HCT116 (cell line): ENCODE results near the gene LRRN4CL.

ENCODE experiments used
- CEBPB ChIP-seq: IDR thresholded peaks from 2 replicates; pipeline ENCODE4 v1.6.1; 2012; ENCODE audit warnings: low read depth
- EGR1 ChIP-seq: IDR thresholded peaks from 2 replicates; pipeline ENCODE4 v1.6.1; 2012; ENCODE audit warnings: low read depth
- EZH2 ChIP-seq: fragments of 200-600 bp; sonication (generic); IDR thresholded peaks from 2 replicates; pipeline ENCODE4 v1.6.1; 2017; ENCODE audit warnings: antibody characterized with exemption, mixed run types
- EZH2phosphoT487 ChIP-seq: fragments of 200-600 bp; IDR thresholded peaks from 2 replicates; pipeline ENCODE4 v1.6.1; 2018; ENCODE audit warnings: antibody characterized with exemption, borderline replicate concordance
- POLR2AphosphoS5 ChIP-seq: IDR thresholded peaks from 2 replicates; pipeline ENCODE4 v1.6.1; 2011; ENCODE audit warnings: mild to moderate bottlenecking, low read depth, low read length, moderate library complexity
- RAD21 ChIP-seq: IDR thresholded peaks from 2 replicates; pipeline ENCODE4 v1.6.1; 2012; ENCODE audit warnings: low read depth, mild to moderate bottlenecking
- YY1 ChIP-seq: IDR thresholded peaks from 2 replicates; pipeline ENCODE4 v1.6.1; 2011; ENCODE audit warnings: low read length, low read depth, moderate library complexity, mild to moderate bottlenecking; ENCODE audit not compliant: insufficient replicate concordance; ENCODE audit errors: extremely low read depth
- ZNF274 ChIP-seq: fragments of 200-500 bp; sonication (Bioruptor generic); IDR thresholded peaks from 2 replicates; pipeline ENCODE4 v1.6.1; 2014; ENCODE audit warnings: mild to moderate bottlenecking, low read depth, low read length, inconsistent platforms
- TF ChIP-seq, protein P1 (sequence below), 3 experiments: fragments of 200-600 bp in 1 of 3; sonication (generic) in 1 of 3; IDR thresholded peaks in 2 of 3; conservative IDR thresholded peaks in 1 of 3; 2 replicates each; pipeline ENCODE4 v1.5.1; 2012 to 2017; ENCODE audit warnings: low read depth in 2 of 3, low read length in 2 of 3, antibody characterized with exemption in 1 of 3, borderline replicate concordance in 1 of 3, control low read depth in 1 of 3, mild to moderate bottlenecking in 1 of 3, mixed read lengths in 1 of 3, mixed run types in 1 of 3, moderate library complexity in 1 of 3; ENCODE audit not compliant: insufficient read depth in 1 of 3
- TF ChIP-seq, protein P2 (sequence below): IDR thresholded peaks from 2 replicates; pipeline ENCODE4 v1.6.1; 2012
- TF ChIP-seq, protein P3 (sequence below): IDR thresholded peaks from 2 replicates; pipeline ENCODE4 v1.6.1; 2012

DNA sequence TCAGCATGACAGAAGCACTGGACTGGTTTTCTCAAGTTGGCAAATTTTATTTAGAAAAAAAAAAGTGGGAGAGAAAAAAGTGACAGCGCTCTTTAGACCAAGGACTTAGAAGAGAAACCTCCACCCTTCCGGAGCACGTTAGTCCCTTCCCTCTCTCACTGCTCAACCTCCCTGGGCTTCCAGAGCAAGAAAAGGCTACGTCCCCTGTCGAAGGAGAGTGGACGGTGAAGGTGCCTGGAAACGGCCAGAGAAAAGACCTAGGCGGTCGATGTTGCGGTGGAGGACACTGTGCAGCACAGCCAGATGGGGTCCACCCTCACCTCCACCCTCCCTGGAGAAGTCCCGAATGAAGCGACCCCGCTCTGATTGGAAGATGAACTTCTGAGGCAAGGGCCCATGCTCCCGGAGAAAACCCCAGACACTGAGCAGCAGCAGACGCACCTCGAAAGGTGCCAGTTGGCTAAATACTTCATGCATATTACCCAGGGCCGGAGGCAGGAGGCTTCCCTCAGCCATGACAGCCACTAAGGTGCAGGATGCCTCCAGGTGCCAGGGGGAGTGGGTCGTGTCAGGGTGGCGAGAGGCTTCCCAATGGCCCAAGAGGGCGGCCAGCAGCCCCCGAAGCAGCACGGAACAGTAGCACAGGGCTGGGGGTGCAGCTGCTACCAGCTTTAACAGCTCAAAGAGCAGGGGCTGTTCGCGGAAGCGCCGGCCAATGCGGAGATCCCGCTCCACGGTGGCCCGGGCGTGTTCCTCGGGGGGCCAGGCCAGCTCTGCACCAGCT lies 42.3 kb downstream of the LRRN4CL start:
- TF ChIP-seq EZH2 = no peak
- no peak for TF ChIP-seq POLR2AphosphoS5
- TF ChIP-seq, protein P1, sequence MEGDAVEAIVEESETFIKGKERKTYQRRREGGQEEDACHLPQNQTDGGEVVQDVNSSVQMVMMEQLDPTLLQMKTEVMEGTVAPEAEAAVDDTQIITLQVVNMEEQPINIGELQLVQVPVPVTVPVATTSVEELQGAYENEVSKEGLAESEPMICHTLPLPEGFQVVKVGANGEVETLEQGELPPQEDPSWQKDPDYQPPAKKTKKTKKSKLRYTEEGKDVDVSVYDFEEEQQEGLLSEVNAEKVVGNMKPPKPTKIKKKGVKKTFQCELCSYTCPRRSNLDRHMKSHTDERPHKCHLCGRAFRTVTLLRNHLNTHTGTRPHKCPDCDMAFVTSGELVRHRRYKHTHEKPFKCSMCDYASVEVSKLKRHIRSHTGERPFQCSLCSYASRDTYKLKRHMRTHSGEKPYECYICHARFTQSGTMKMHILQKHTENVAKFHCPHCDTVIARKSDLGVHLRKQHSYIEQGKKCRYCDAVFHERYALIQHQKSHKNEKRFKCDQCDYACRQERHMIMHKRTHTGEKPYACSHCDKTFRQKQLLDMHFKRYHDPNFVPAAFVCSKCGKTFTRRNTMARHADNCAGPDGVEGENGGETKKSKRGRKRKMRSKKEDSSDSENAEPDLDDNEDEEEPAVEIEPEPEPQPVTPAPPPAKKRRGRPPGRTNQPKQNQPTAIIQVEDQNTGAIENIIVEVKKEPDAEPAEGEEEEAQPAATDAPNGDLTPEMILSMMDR (IDR thresholded peaks at IDR 0.05 in 2 of 3, conservative IDR thresholded peaks at IDR 0.05 in 1 of 3; ENCODE audit: borderline replicate concordance in 1 of 3, insufficient read depth in 1 of 3, low read depth in 2 of 3, low read length in 2 of 3) = no peak
- TF ChIP-seq, protein P2, sequence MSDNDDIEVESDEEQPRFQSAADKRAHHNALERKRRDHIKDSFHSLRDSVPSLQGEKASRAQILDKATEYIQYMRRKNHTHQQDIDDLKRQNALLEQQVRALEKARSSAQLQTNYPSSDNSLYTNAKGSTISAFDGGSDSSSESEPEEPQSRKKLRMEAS = no peak
- TF ChIP-seq YY1 = no peak
- no peak for TF ChIP-seq CEBPB
- TF ChIP-seq, protein P3, sequence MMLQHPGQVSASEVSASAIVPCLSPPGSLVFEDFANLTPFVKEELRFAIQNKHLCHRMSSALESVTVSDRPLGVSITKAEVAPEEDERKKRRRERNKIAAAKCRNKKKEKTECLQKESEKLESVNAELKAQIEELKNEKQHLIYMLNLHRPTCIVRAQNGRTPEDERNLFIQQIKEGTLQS = no peak
- no peak for TF ChIP-seq EGR1
- no peak for TF ChIP-seq RAD21
- TF ChIP-seq EZH2phosphoT487 = no peak
- no peak for TF ChIP-seq ZNF274
